ENCODE measurements around the gene TMA7B.

Gene TMA7B

DNA sequence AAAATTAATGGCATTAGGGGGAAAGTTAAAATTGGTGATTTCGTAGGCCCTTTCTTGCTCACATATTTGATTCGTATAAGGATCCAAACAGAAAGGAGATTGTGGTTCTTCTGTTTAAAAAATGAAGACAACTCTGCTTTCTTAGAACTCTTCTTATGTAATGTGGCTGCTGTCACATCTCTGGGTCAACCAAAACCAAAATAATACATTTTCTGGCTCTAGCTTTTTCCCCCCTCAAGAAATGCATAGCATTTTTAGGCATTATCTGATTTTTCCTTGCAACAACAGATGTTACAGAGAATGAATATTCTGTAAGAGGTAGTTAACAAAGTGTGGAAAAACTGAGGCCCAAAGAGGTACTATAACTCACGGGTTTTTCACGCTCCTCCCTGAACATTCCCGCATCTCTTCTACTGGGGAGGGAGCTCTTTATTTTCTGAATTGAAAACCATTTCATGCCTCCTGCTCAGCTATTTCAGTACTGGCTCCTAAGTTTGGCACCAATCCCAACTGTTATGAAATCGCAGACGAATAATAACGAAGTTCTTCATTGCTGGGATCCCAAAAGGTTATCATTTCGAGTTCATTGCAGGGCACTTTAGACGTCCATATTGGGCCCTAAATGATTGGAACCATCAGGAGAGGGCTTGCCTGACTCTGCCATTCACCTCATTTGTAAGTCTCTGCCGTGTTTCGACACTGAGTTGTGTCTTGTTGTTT lies 42.3 kb upstream of the TMA7B start:
- H3K4me1 ChIP-seq (ENCODE audit: low read length), result no peaks in the 10 kb centered on the region
- H2AFZ ChIP-seq (ENCODE audit: low read depth, low read length), result no peak overlapping the region
- no peak overlapping the region for H3K9ac ChIP-seq (ENCODE audit: low read length)
- no peaks in the 10 kb centered on the region for H3K9me3 ChIP-seq (ENCODE audit: insufficient read depth, low read length)
- H3K27me3 ChIP-seq (ENCODE audit: low read depth, low read length), result peaks cover 60% of the 10 kb centered on the region
- no peak for TF ChIP-seq EZH2phosphoT487 (IDR thresholded peaks at IDR 0.05; ENCODE audit: low read depth)
- no peak for TF ChIP-seq CTCF (IDR thresholded peaks at IDR 0.05; ENCODE audit: low read depth, low read length)
- no peak overlapping the region for H3K4me3 ChIP-seq (ENCODE audit: low read length)
- no peaks in the 10 kb centered on the region for H4K20me1 ChIP-seq (ENCODE audit: insufficient read depth, low read length)
- no peak overlapping the region for H3K4me2 ChIP-seq (ENCODE audit: low read length)
- H3K36me3 ChIP-seq (replicated peaks; ENCODE audit: low read depth, low read length), result no peaks in the 10 kb centered on the region
- no peaks in the 10 kb centered on the region for H3K79me2 ChIP-seq (ENCODE audit: low read length)
- H3K27ac ChIP-seq (ENCODE audit: low read length), result no peak overlapping the region

DNA sequence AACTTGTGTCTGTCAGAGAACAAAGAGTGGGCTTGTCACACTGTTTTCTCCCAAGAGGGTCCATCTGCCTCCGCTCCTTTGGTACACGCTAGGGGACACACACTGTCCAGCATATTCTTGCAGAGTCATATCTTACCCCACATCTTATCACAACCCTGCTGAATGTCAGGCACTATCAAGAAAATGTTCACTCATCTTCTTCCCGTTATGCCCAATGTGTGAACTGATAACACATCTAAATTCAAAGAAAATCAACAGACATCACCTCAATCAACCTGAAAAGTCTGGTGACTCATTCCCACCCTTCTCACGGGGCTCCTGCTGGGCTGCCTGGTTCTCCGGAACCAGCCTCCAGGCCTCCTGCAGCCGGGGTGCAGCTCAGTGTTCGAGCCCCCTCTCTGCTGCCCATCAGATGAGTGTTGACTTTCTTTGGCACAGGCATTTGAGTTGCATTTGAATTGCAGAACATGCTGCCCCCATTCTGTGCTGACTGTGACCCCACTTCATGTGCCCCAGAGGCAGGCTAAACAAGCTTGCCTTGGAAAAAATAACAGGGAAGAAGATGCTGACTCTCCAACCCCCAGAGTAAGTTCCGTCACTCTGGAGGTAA lies 40.0 kb upstream of the TMA7B start:
- Histone ChIP-seq H3K4me3 (ENCODE audit: low read length) (no peak overlapping the region), H3K27me3 (ENCODE audit: low read depth, low read length) (peaks cover 53% of the 10 kb centered on the region), H3K27ac (ENCODE audit: low read length) (no peak overlapping the region), H3K4me1 (ENCODE audit: low read length) (no peaks in the 10 kb centered on the region), H2AFZ (ENCODE audit: low read depth, low read length) (no peak overlapping the region), H3K79me2 (ENCODE audit: low read length) (no peaks in the 10 kb centered on the region), H4K20me1 (ENCODE audit: insufficient read depth, low read length) (no peaks in the 10 kb centered on the region), H3K9ac (ENCODE audit: low read length) (no peak overlapping the region), H3K4me2 (ENCODE audit: low read length) (no peak overlapping the region), H3K9me3 (ENCODE audit: insufficient read depth, low read length) (no peaks in the 10 kb centered on the region), H3K36me3 (replicated peaks; ENCODE audit: low read depth, low read length) (no peaks in the 10 kb centered on the region)
- TF ChIP-seq CTCF (IDR thresholded peaks at IDR 0.05; ENCODE audit: low read depth, low read length) (no peak), EZH2phosphoT487 (IDR thresholded peaks at IDR 0.05; ENCODE audit: low read depth) (no peak)

- Histone ChIP-seq H3K79me2 (ENCODE audit: low read length) (no peaks in the 10 kb centered on the region), H3K36me3 (replicated peaks; ENCODE audit: low read depth, low read length) (no peaks in the 10 kb centered on the region), H3K9me3 (ENCODE audit: insufficient read depth, low read length) (no peaks in the 10 kb centered on the region), H3K27me3 (ENCODE audit: low read depth, low read length) (peaks cover 59% of the 10 kb centered on the region), H4K20me1 (ENCODE audit: insufficient read depth, low read length) (no peaks in the 10 kb centered on the region), H3K4me1 (ENCODE audit: low read length) (no peaks in the 10 kb centered on the region), H3K4me3 (ENCODE audit: low read length) (no peak overlapping the region), H3K4me2 (ENCODE audit: low read length) (no peak overlapping the region), H2AFZ (ENCODE audit: low read depth, low read length) (no peak overlapping the region), H3K27ac (ENCODE audit: low read length) (no peak overlapping the region), H3K9ac (ENCODE audit: low read length) (no peak overlapping the region)
- TF ChIP-seq CTCF (IDR thresholded peaks at IDR 0.05; ENCODE audit: low read depth, low read length), result no peak
- TF ChIP-seq EZH2phosphoT487 (IDR thresholded peaks at IDR 0.05; ENCODE audit: low read depth), result no peak
These were observed 36.5 kb upstream of the TMA7B start for GRCh38 chr22:39923696-39924095.

GRCh38 chr22:39924286-39924685 lies 35.9 kb upstream of the TMA7B start:
- TF ChIP-seq EZH2phosphoT487 (IDR thresholded peaks at IDR 0.05; ENCODE audit: low read depth) (no peak), CTCF (IDR thresholded peaks at IDR 0.05; ENCODE audit: low read depth, low read length) (no peak)
- no peaks in the 10 kb centered on the region for H3K36me3 ChIP-seq (replicated peaks; ENCODE audit: low read depth, low read length)
- no peak overlapping the region for H3K27ac ChIP-seq (ENCODE audit: low read length)
- no peak overlapping the region for H3K4me3 ChIP-seq (ENCODE audit: low read length)
- H3K27me3 ChIP-seq (ENCODE audit: low read depth, low read length), result peaks cover 64% of the 10 kb centered on the region
- H3K79me2 ChIP-seq (ENCODE audit: low read length), result no peaks in the 10 kb centered on the region
- H4K20me1 ChIP-seq (ENCODE audit: insufficient read depth, low read length), result no peaks in the 10 kb centered on the region
- no peaks in the 10 kb centered on the region for H3K9me3 ChIP-seq (ENCODE audit: insufficient read depth, low read length)
- no peaks in the 10 kb centered on the region for H3K4me1 ChIP-seq (ENCODE audit: low read length)
- no peak overlapping the region for H2AFZ ChIP-seq (ENCODE audit: low read depth, low read length)
- no peak overlapping the region for H3K4me2 ChIP-seq (ENCODE audit: low read length)
- no peak overlapping the region for H3K9ac ChIP-seq (ENCODE audit: low read length)
